PC-3 (cell line): Measurements from ENCODE around the gene RANBP2.
"Not testable (repeated sequence)": the region's sequence is repeated elsewhere in the genome, so short reads cannot be mapped to it uniquely, and the experiment has no call there.

Source experiments
- EZH2 ChIP-seq: fragments of 300-600 bp; sonication (generic); IDR thresholded peaks from one replicate; pipeline ENCODE4 v1.6.1; 2017; ENCODE audit warnings: antibody characterized with exemption, mild to moderate bottlenecking, low read length; ENCODE audit not compliant: unreplicated experiment
- EZH2phosphoT487 ChIP-seq: fragments of 300-600 bp; sonication (generic); IDR thresholded peaks from 2 replicates; pipeline ENCODE4 v1.6.1; 2018; ENCODE audit warnings: mild to moderate bottlenecking, antibody characterized with exemption, low read length, borderline replicate concordance
- TF ChIP-seq, protein P1 (sequence below): fragments of 300-600 bp; sonication (generic); conservative IDR thresholded peaks from 2 replicates; pipeline ENCODE4 v1.5.1; 2017; ENCODE audit warnings: antibody characterized with exemption, low read depth, mild to moderate bottlenecking, low read length

DNA sequence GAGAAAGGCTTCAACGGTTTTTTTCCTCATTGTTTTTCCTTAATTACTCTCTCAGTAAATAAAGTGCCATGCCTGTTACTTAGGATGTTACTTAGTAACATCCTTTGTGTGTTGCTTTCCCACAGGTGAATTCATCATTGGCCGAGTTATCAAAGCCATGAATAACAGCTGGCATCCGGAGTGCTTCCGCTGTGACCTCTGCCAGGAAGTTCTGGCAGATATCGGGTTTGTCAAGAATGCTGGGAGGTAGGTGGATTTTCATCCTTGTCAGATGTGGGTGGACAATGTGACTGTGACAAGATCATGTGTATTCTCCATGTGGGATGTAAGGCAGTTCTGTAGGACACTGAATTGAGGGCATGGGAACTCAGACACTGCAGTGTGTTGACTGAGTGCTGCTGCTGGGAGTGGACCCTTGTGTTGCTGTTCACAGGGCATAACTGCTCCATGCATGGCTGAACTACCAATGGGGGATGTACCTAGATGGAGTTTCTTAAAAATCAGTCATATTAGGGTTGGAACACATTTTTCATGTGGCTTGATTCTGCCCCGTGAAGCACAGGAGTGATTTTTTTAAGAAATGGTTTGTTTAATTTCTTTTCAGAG lies 47.0 kb upstream of the RANBP2 start:
- TF ChIP-seq, protein P1, sequence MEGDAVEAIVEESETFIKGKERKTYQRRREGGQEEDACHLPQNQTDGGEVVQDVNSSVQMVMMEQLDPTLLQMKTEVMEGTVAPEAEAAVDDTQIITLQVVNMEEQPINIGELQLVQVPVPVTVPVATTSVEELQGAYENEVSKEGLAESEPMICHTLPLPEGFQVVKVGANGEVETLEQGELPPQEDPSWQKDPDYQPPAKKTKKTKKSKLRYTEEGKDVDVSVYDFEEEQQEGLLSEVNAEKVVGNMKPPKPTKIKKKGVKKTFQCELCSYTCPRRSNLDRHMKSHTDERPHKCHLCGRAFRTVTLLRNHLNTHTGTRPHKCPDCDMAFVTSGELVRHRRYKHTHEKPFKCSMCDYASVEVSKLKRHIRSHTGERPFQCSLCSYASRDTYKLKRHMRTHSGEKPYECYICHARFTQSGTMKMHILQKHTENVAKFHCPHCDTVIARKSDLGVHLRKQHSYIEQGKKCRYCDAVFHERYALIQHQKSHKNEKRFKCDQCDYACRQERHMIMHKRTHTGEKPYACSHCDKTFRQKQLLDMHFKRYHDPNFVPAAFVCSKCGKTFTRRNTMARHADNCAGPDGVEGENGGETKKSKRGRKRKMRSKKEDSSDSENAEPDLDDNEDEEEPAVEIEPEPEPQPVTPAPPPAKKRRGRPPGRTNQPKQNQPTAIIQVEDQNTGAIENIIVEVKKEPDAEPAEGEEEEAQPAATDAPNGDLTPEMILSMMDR, result not testable (repeated sequence)
- not testable (repeated sequence) for TF ChIP-seq EZH2phosphoT487, EZH2
